Islet precursor cell (in vitro differentiated cells): ENCODE data around the gene ZNF48.

Source experiments
- DNase-seq: peaks from one replicate; pipeline ENCODE4 v3.0.0-alpha.2; 2018

The ZNF48 gene

DNA sequence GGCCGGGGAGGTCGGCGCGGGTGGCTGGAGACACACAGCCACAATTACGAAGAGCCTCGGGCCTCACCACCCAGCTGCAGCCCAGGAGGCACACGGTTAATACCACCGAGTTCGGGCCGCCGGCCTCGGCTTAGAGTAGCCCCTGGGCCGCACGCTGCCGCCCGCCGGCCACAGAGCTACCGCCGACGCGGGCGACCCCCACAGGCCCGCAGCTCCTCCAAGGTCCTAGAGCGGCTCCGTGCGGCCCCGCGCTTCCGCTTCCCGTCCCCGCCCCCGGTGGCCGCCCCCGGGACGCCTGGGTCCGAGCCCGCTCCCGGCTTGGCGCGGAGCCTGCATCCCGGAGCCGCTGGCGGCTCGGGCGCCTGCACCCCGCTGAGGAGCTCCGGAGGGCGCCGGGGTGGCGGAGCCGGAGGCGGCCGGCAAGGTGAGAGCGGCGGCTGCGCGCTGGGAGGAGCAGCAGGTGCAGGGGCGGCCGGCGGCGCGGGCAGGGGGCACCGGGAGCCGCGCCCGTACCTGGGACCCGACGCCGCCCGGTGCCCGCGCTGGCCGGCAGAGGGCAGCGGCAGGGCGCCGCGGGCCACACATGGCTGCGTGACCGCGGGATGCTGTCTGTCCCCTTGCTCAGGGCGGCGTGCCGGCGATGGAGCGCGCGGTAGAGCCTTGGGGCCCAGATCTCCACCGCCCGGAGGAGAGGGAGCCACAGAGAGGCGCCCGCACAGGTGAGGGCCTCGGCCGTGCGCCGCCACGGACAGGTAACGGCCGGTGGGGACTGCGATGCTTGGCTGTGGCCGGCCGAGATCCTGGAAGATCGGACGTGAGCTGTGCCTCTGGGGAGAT, at the start of gene ZNF48:
ZNF48 (plus strand) TSS at position 266 of the 837 bp plus-strand sequence; CDS start at position 641, 375 bp downstream.
- peak; percentile 91 for DNase-seq

DNA sequence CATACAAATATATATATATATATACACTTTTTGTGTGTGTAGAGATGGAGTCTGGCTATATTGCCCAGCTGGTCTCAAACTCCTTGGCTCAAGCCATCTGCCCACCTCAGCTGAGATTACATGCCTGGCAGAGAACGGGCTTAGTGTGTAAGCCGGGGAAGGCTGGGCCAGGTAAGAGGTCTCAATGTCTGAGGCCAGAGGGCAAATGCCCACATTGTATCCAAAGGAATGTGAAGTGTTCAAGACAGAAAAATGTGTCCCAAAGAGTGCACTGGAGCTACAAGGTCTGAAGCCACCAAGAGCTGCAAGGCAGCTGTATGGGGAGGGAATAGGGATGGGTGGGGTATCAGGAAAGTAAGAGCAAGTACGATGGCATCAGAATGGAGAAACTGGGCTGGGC, 48.9 kb upstream of the ZNF48 start:
- peak; percentile 54 for DNase-seq

GRCh38 chr16:30348113-30348512, 47.1 kb upstream of the ZNF48 start:
- no peak for DNase-seq

- no peak for DNase-seq
Observed at GRCh38 chr16:30348929-30349328, 46.3 kb upstream of the ZNF48 start.

DNA sequence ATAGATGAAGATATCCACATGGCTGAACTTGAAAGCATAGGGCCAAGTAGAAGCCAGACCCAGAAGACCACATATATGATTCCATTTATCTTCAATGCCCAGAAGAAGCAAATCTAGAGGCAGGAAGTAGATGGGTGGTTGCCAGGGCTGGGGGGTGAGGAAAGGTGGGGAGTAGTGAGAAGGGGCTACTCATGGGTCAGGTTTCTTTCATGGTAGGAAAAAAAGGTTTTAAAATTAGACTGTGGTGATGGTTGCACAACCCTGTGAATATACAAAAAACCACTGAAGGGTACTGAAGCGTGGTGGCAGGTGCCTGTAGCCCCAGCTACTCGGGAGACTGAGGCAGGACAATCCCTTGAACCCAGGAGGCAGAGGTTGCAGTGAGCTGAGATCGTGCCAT, 45.5 kb upstream of the ZNF48 start:
- no peak for DNase-seq

DNA sequence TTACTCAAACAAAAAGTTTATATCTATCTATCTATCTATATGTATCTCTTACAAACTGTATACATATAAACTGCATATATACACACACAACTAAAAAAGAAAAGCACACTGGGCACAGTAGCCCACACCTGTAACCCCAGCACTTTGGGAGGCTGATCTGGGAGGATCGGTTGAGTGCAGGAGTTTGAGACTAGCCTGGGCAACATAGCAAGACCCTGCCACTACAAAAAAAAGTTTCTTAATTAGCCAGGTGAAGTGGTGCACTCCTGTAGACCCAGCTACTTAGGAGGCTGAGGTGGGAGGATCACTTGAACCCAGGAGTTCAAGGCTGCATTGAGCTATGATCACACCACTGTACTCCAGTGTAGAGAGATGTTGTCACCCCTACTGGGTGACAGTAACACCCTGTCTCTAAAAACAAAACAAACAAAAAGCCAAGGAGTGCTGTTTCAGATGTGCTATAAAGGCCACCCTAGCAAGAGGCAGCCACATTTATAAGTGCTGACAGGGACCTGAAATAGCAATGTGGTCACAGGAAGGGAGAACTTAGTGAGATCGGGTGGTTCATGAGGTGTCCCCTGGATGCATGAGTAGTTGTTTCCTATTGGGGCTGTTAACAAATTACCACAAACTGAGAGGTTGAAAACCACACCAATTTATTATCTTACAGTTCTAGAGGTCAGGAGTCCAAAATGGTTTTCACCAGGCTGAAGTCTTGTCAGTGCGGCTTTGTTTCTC, 44.9 kb upstream of the ZNF48 start:
- DNase-seq: no peak

- no peak for DNase-seq
Observed at GRCh38 chr16:30351001-30351441, 44.2 kb upstream of the ZNF48 start.

DNA sequence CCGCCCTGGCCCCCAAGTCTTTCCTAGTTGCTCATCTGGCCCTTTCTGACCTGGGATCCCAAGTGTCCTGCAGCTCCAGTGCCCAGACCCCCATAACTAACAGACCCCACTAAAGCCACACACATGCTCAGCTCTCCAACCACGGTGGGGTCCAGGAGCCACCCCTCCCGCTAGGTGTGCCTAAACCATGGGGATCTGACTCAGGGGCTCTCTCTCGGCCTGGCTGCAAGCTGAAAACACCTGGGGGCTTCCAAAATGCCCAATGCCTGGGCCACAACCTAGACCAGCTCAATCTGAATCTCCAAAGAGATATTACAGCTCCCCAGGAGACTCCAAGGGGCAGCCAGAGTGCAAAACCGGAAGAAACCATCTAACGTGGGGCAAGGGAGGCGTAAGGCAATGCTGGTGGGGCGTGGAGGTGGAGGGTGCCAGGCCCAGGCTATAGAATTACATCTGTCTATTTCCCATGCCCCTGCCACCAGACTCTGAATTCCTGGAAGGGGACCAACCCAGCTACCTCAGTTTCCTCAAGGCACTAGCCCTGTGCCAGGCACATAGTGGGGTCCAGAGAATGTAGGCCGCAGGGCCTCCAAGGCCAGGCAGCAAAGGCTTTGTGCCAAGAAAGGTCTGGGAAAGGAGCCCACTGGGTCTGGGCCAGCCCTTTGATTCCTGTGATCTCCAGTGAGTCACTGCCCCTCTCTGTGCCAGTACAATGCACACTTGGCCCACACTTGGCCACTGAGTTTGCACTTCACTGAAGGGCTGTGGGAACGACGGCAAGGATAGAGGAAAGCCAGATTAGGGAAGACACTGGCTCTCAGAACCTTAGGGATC, 43.4 kb upstream of the ZNF48 start:
- DNase-seq: no peak

- DNase-seq: no peak
Observed at GRCh38 chr16:30352488-30353401, 42.5 kb upstream of the ZNF48 start.

- DNase-seq: no peak
Observed at GRCh38 chr16:30353438-30354129, 41.6 kb upstream of the ZNF48 start.

GRCh38 chr16:30354423-30355143, 40.6 kb upstream of the ZNF48 start:
- DNase-seq: no peak

- peak; percentile 99 for DNase-seq
Observed at GRCh38 chr16:30355144-30355953, 39.9 kb upstream of the ZNF48 start, which contains the start of gene CD2BP2. CD2BP2 (minus strand) TSS chr16:30355308; CDS start chr16:30354681, 627 bp downstream.

DNA sequence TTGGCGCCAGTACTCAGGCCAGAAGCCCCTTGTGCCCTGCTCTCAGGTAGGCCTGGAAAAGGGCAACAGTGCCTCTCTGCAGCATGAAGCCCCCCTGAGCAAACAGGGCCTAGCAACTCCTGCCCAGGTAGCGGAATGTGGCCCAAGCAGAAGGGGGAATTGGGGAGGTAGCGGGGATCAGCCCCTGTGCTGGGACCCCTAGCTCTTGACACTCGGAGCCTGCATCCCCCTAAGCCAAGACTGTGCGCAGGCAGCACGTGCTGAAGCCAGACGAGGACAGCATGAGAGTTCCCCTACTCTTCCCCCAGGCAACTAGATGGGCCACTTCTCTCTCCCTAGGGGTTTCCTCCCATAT, 39.3 kb upstream of the ZNF48 start:
- no peak for DNase-seq

DNA sequence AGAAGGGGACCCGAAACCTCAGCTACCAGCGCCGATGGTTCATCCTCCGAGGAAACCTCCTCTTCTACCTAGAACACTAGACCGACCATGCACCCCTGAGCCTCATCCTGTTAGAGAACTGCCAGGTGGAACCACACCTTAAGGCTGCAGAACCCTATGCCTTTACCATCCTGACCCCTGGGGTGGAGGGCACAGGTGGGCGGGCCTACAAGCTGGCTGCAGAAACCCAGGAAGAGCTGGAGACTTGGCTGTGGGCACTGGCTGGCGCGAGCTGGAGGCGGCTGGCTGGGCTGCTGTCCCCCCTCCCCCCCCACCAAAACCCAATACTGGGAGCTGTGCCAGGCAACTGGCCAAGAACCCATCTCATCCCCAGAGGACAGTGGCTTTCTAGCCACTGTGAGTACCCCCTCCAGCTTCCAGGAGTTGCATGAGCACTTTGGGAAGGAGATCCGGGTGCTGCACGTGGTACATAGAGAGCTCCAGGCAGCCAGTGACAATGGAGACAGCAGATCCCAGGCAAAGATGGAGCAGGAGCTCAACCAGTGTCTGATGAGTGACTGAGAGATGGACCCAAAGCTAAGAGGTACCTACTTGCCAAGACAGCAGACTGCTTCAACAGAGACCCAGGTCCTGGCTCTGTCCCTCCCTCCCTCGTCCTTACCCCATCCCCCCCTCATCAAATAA, 38.7 kb upstream of the ZNF48 start:
- peak; percentile 40 for DNase-seq

DNA sequence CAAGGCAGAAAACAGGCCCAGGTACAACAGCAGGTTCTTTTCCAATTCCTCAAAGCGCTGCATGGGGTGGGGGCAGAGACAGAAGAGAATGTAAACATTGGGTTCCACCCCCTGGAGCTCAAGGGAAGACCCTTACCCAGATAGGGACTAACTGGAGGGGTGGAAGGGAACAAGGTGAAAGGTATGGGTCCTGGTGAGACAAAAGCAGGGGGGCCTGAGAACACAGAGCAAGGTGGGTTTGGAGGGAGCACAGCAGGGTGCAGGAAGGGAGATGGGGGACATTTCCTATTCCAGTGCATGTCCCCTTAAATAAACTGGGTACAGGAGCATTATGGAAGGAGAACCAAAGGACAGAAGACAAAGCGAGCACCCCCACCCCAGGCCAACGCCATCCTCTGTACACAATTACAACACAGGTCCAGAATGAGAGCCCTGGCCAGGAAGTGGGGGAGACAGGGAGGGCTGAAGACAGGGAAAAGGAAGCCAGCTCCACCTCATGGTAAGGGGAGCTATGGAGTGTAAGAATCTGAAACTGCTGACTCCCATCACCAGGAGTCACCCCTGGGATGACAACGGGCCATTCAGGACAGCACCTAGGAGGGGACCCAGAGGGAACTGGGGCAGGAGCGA, 38.0 kb upstream of the ZNF48 start:
- peak; percentile 41 for DNase-seq

DNA sequence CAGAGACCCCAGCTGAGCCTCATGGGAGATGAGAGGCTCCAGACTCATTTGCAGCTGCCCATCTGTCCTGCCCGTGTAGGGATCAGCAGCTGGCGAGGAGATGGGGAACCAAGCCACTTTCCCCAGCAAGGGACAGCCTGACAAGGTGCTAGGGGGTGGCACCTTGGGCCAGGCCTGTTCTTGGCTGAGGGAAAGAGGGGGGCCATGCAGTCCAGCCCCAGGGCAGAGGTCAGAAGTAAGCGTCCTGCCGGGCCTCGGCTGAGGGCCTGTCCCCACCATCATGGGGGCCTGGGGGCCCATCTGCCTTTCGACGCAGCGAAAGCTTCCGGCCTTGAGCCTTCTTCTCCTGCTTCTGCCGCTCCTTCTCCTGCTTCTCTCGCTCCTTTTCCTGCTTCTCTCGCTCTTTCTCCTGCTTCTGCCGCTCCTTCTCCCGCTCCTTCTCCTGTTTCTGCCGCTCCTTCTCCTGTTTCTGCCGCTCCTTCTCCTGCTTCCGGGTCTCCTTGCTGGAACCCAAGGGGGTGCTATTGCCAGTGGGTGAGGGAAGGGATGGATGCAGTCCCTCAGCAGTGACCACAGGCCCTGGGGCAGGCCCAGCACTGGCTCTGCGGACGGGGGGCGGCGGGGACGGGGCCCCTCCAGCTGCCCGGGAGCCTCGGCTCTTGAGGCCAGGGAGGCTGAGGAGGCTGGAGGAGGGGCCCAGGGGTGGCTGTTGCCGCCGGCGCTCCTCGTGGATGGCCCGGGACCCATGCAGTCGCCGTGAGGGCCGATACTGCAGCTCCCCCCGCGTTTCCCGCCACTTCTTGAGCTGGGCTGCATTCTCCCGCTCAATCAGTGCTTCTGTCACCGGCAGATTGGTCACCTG, 37.3 kb upstream of the ZNF48 start:
- DNase-seq: peak; percentile 41

DNA sequence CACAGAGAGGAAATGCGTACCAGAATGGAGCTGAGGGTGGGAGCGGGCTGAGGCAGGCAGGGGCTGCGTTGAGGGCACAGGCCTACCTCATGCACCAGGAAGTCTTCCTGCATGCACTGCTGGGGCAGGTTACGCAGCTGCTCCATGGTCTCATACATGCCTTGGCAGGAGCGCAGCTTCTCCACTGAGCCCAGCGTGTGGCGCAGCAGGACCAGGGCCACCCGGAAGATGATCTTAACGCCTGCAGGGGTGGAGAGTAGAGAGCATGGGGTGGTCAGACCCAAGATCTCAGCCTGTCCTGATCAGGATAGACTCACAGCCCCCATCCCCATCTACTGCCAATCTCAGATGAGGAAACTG, 36.7 kb upstream of the ZNF48 start:
- DNase-seq: peak; percentile 42
